GM21717 (cell line): ENCODE measurements around the gene METAP1D.
A peak's percentile ranks its signal among the peaks of the same experiment; 100 is the strongest.
"Not testable (repeated sequence)": the region's sequence is repeated elsewhere in the genome, so short reads cannot be mapped to it uniquely, and the experiment has no call there.

Experiments used
- ATAC-seq: cut with Tn5 transposase; IDR thresholded peaks from one replicate; pipeline ENCODE4 v1.9.1; 2021; ENCODE audit warnings: mild to moderate bottlenecking, moderate library complexity; ENCODE audit not compliant: unreplicated experiment

The METAP1D gene

DNA sequence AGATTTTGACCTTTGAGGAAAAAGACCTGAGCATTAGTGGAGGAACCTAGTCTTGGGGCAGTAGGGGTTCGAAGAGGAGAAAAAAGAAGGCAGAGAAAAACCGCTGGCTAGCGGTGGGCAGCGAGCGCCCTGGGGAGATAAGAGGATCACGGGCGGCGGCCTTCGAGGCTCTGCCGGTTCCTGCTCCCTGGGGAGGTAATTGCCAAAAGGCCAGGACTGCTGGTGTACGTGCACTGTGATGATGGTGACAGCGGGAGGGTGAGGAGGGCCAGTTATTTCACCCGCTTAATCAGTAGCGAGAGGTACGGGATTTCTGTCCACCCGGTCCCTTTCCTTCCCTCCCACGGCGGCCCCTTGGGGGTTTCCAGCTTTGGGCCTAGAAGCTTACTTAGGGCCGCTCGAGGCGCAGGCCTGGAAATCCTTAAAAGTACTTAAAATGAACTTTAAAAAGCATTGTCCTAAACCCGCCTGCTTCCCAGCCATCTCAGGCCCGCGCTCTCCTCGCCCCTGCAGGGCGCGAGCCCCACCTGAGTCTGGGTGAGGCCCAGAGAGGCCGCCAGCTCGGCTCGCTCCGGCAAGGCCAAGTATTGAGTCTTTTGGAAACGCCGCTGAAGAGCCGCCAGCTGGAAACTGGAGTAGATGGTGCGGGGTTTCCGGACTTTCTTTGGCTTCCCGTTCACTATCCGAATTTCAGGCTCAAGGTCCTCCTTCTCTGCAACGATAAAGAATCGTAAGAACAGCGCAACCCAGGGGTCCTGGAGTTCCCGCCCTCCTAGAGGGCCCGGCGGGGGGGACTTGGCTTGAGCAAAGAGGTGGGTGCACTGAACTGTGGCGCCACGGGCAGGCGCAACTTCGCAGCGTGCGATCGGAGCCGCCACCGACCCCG, 101.4 kb downstream of the METAP1D start:
- ATAC-seq: no peak

DNA sequence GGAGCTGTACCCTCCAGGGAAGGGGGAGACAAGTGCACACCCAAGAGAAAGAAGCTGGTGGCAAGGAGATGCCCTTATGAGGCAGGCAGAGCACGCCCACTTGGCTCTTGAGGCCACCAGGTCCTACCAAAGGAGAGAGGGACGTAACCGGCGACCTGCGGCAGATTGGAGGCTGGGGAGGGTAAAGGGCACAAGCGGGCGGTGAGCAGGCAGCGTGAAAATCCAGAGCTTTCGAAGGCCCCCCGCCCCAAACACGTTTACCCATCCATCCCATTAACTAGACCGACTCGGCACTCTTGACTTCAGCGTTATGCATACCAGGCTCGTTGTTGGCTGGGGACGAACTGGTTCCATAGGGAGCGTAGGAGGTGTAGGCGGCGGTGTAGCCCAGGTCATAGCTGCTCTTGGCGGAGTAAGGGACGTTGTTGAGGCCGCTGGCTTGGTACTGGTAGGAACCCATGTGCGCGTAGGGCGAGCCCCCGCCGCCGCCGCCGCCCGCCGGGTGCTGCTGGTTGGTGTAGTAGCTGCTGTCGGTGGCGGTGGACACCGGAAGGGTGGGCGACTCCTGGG, 102.2 kb downstream of the METAP1D start:
- peak; percentile 1 for ATAC-seq

GRCh38 chr2:172102391-172103359, 102.9 kb downstream of the METAP1D start, which contains the start of gene DLX2:
DLX2 (minus strand) TSS chr2:172102900; CDS start chr2:172102538, 362 bp downstream.
- peak; percentile 74 for ATAC-seq

DNA sequence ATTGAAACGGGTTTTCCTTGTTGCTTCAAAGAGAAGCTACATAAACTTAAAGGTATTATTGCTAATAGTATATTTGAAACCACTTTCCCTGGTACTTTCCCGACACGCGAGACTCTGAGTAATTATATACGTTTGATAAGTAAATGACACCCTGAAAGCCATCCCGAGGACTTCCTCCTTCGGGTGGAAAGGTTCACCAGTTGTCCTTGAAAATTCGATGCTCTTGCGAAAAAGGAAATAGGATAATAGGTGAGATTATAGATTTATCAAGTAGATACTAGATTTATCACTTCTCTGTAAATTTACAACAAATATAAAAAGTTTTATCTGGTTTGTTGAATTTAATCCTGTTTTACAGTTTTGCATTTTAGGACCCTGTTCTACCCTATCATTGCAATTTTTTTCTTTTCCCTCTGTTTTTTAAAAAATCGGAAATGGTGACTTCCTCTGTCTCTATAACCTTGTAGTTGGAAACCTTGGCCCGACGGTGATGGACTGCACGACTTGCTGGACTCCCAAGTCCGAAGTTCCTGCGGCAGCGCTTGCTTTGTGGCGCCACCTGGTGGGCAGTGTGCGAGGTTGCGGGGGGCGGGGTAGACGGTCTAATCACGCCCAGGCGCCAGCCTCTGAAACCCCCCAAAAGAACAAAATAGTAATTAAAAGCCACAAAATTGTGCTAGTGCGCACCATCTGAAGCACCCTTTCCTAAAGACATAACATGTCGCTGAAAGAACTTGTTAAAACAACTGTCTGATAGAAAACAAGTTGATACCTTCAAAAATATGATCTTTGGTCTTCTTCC, 103.9 kb downstream of the METAP1D start:
- no peak for ATAC-seq

DNA sequence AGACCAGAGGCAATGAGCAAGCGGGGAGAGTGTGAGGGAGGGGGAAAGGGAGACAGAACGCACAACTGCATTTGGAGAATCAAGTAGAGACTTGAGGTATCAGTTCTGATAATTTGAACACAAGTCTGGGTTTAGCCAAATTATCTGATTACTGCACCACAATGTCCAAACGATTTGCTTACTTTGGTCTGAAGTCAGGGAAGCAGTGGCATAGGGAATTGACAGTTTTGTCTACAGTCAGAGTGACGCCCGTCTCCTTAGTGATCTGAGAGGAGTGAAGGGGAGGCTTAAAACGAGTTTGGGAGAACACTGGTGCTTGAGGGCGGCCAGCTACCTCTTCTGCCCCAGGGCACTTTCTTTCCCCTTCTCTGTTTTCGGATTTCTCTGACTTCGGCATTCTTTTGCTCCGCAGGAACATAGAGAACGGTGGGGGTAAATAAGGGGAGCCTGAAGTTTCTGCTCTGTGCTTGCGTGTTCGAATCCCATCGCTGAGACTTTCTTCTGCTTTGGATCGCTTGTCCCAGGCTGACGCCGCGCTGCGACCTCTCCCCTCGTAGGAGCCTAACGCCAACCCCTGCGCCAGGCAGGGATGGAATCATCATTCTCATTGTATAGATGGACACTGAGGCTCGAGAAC, 105.8 kb downstream of the METAP1D start:
- ATAC-seq: no peak

GRCh38 chr2:172106108-172106961, 106.6 kb downstream of the METAP1D start:
- ATAC-seq: no peak

- ATAC-seq: no peak
Observed at GRCh38 chr2:172107690-172108586, 108.2 kb downstream of the METAP1D start.

- no peak for ATAC-seq
Observed at GRCh38 chr2:172108587-172108930, 108.8 kb downstream of the METAP1D start.

GRCh38 chr2:172109256-172109987, 109.7 kb downstream of the METAP1D start:
- ATAC-seq: no peak

DNA sequence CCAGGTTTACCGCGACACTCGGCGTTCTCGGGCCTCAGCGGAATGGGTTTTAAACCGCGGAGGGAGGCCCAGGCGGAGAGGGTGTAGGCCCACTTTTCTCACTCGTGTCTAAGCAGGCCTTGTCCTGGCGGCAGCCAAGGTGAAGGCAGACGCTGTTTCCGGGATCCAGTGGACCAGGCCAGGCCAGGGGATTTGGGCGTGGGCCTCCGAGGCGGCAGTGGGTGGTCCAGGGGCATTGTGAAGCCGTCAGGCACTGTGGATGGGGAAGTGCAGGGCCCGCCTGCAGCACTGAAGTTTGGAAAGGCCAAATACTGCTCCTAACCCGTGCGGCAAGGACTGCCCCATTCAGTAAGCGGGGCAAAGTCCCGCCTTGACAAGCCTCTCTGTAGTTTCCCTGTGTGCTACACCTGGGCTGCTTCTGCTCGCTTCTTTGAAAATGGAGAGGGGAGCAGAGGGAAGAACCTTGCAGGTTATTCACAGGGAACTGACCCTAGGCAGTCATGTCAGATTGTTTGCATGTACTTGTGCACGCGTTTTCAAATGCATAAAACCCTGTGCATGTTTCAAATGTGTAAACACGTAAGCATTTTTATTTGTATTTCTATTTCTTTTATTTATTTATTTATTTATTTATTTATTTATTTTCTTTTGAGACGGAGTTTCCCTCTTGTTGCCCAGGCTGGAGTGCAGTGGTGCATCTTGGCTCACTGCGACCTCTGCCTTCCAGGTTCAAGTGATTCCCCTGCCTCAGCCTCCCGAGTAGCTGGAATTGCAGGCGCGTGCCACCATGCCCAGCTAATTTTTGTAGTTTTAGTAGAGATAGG, 110.4 kb downstream of the METAP1D start:
- no peak for ATAC-seq

- no peak for ATAC-seq
Observed at GRCh38 chr2:172113617-172114016, 113.9 kb downstream of the METAP1D start.

DNA sequence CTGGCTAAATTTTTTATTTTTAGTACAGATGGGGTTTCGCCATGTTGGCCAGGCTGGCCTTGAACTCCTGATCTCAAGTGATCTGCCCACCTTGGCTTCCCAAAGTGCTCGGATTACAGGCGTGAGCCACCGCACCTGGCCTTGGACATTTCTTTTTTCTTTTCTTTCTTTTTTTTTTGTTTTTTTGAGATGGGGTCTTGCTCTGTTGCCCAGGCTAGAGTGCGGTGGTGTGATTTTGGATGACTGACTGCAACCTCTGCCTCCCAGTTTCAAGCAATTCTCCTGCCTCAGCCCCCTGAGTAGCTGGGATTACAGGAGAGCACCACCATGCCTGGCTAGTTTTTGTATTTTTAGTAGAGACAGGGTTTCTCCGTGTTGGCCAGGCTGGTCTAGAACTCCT, 114.4 kb downstream of the METAP1D start:
- ATAC-seq: not testable (repeated sequence)

GRCh38 chr2:172114579-172114978, 114.8 kb downstream of the METAP1D start:
- ATAC-seq: no peak

- ATAC-seq: no peak
Observed at GRCh38 chr2:172116107-172116506, 116.4 kb downstream of the METAP1D start.

GRCh38 chr2:172119089-172119488, 119.3 kb downstream of the METAP1D start:
- ATAC-seq: no peak

GRCh38 chr2:172120118-172120517, 120.4 kb downstream of the METAP1D start:
- ATAC-seq: no peak
